ENCODE data around the gene DLG4.

DNA sequence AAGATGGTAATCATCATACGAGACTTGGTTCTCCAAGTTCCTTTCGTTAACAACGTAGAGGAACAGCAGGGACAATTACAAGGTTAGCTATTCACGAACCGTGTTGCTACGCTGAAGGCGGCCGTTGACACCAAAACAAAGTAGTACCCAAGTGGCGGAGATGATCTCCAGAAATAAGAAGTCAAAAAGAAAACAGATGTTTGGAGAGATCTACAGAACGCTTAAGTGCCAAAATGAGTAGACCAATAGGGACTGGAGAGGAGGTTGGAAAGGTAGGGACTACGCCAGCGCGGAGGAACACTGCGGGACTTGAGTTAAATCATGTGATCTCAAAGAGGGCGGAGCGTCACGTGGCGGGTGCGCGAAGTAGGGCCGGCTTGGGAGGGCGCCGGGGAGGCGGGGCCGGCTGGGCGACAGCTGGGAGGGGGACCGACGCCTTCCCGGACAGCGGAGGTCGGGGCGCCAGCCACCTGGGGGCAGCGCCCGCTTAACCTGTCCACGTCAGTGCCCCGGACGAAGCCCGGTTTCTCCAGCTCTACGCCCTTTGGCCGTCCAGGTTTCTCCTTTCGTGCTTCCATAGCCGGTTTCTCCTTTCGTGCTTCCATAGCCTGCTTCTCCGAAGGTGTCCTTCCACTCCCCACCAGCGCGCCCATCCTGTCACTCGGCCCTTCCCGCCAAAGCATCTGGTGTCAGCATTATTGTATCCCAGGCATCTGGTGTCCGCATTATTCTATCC is 23.2 kb upstream of the DLG4 start:
- TF ChIP-seq POLR2A (IDR thresholded peaks at IDR 0.05) = peak in 1 of 2 donors; percentile 64
- TF ChIP-seq, protein P1, sequence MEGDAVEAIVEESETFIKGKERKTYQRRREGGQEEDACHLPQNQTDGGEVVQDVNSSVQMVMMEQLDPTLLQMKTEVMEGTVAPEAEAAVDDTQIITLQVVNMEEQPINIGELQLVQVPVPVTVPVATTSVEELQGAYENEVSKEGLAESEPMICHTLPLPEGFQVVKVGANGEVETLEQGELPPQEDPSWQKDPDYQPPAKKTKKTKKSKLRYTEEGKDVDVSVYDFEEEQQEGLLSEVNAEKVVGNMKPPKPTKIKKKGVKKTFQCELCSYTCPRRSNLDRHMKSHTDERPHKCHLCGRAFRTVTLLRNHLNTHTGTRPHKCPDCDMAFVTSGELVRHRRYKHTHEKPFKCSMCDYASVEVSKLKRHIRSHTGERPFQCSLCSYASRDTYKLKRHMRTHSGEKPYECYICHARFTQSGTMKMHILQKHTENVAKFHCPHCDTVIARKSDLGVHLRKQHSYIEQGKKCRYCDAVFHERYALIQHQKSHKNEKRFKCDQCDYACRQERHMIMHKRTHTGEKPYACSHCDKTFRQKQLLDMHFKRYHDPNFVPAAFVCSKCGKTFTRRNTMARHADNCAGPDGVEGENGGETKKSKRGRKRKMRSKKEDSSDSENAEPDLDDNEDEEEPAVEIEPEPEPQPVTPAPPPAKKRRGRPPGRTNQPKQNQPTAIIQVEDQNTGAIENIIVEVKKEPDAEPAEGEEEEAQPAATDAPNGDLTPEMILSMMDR (IDR thresholded peaks at IDR 0.05) = no peak
- peak; percentile 84 to 96 (median 92) for TF ChIP-seq POLR2AphosphoS5 (IDR thresholded peaks at IDR 0.05)
